ENCODE data around the gene MCTP1. TPM values are rescaled to one million over a fixed set of nuclear protein-coding genes. Genes with fewer than 3 reads are reported as not detected.

MCTP1 gene
- total RNA-seq, 1 experiment from 2014 or later = 5.6 TPM

GRCh38 chr5:95098012-95098411 is 186.9 kb downstream of the MCTP1 start:
- no peak for ATAC-seq
- CTCF ChIA-PET = no interaction called here

GRCh38 chr5:95093211-95093610 is 191.7 kb downstream of the MCTP1 start:
- ATAC-seq (peak; percentile 64), DNase-seq (ENCODE audit: low spot score) (no peak)
- H3K27ac Mint-ChIP-seq = no peak overlapping the region
- no peaks in the 10 kb centered on the region for H3K27me3 Mint-ChIP-seq (ENCODE audit: low read depth)
- ChIA-PET CTCF (no interaction called here), POLR2A (no interaction called here)
- no peak overlapping the region for H3K4me3 Mint-ChIP-seq
- H3K4me1 Mint-ChIP-seq = peaks cover 11% of the 10 kb centered on the region
- peaks cover 2% of the 10 kb centered on the region; the same call in 1 of the 2 replicates for H3K36me3 Mint-ChIP-seq
- H3K9me3 Mint-ChIP-seq = peaks cover 17% of the 10 kb centered on the region
- no peak for TF ChIP-seq JUN (CRISPR knock-in tag; IDR thresholded peaks at IDR 0.05)
- no peak for TF ChIP-seq ZNF317 (CRISPR knock-in tag; IDR thresholded peaks at IDR 0.05; ENCODE audit: borderline replicate concordance, low read depth)
- no peak for TF ChIP-seq CREB1 (CRISPR knock-in tag; IDR thresholded peaks at IDR 0.05)
- TF ChIP-seq, protein P1, sequence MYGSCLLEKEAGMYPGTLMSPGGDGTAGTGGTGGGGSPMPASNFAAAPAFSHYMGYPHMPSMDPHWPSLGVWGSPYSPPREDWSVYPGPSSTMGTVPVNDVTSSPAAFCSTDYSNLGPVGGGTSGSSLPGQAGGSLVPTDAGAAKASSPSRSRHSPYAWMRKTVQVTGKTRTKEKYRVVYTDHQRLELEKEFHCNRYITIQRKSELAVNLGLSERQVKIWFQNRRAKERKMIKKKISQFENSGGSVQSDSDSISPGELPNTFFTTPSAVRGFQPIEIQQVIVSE (CRISPR knock-in tag; IDR thresholded peaks at IDR 0.05; ENCODE audit: borderline replicate concordance) = no peak
- TF ChIP-seq ZBTB21 (CRISPR knock-in tag; IDR thresholded peaks at IDR 0.05; ENCODE audit: borderline replicate concordance) = no peak
- TF ChIP-seq, protein P2, sequence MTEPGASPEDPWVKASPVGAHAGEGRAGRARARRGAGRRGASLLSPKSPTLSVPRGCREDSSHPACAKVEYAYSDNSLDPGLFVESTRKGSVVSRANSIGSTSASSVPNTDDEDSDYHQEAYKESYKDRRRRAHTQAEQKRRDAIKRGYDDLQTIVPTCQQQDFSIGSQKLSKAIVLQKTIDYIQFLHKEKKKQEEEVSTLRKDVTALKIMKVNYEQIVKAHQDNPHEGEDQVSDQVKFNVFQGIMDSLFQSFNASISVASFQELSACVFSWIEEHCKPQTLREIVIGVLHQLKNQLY (CRISPR knock-in tag; IDR thresholded peaks at IDR 0.05) = no peak
- TF ChIP-seq MXD4 (CRISPR knock-in tag; IDR thresholded peaks at IDR 0.05; ENCODE audit: borderline replicate concordance) = no peak
- TF ChIP-seq GTF2I (CRISPR knock-in tag; conservative IDR thresholded peaks at IDR 0.05) = no peak
- TF ChIP-seq FOXJ3 (CRISPR knock-in tag; IDR thresholded peaks at IDR 0.05; ENCODE audit: borderline replicate concordance) = no peak
- no peak for TF ChIP-seq SMAD3 (CRISPR knock-in tag; IDR thresholded peaks at IDR 0.05; ENCODE audit: borderline replicate concordance)
- no peak for TF ChIP-seq ZNF121 (CRISPR knock-in tag; IDR thresholded peaks at IDR 0.05)
- TF ChIP-seq PREB (CRISPR knock-in tag; IDR thresholded peaks at IDR 0.05; ENCODE audit: borderline replicate concordance) = no peak
- TF ChIP-seq, protein P3, sequence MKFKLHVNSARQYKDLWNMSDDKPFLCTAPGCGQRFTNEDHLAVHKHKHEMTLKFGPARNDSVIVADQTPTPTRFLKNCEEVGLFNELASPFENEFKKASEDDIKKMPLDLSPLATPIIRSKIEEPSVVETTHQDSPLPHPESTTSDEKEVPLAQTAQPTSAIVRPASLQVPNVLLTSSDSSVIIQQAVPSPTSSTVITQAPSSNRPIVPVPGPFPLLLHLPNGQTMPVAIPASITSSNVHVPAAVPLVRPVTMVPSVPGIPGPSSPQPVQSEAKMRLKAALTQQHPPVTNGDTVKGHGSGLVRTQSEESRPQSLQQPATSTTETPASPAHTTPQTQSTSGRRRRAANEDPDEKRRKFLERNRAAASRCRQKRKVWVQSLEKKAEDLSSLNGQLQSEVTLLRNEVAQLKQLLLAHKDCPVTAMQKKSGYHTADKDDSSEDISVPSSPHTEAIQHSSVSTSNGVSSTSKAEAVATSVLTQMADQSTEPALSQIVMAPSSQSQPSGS (CRISPR knock-in tag; IDR thresholded peaks at IDR 0.05; ENCODE audit: borderline replicate concordance, low read depth) = no peak

More at GRCh38 chr5:95098012-95098411, 186.9 kb downstream of the MCTP1 start:
- Mint-ChIP-seq H3K27ac (no peak overlapping the region), H3K4me3 (no peak overlapping the region), H3K9me3 (no peaks in the 10 kb centered on the region), H3K36me3 (no peaks in the 10 kb centered on the region), H3K27me3 (ENCODE audit: low read depth) (no peaks in the 10 kb centered on the region), H3K4me1 (peaks cover 9% of the 10 kb centered on the region)
- POLR2A ChIA-PET = no interaction called here
- TF ChIP-seq SMAD3 (CRISPR knock-in tag; IDR thresholded peaks at IDR 0.05; ENCODE audit: borderline replicate concordance) (no peak), JUN (CRISPR knock-in tag; IDR thresholded peaks at IDR 0.05) (no peak), EMX1 (CRISPR knock-in tag; IDR thresholded peaks at IDR 0.05) (no peak), ZNF416 (CRISPR knock-in tag; IDR thresholded peaks at IDR 0.05) (no peak)
- TF ChIP-seq, protein P4, sequence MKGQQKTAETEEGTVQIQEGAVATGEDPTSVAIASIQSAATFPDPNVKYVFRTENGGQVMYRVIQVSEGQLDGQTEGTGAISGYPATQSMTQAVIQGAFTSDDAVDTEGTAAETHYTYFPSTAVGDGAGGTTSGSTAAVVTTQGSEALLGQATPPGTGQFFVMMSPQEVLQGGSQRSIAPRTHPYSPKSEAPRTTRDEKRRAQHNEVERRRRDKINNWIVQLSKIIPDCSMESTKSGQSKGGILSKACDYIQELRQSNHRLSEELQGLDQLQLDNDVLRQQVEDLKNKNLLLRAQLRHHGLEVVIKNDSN (CRISPR knock-in tag; IDR thresholded peaks at IDR 0.05) = no peak
- TF ChIP-seq, protein P5, sequence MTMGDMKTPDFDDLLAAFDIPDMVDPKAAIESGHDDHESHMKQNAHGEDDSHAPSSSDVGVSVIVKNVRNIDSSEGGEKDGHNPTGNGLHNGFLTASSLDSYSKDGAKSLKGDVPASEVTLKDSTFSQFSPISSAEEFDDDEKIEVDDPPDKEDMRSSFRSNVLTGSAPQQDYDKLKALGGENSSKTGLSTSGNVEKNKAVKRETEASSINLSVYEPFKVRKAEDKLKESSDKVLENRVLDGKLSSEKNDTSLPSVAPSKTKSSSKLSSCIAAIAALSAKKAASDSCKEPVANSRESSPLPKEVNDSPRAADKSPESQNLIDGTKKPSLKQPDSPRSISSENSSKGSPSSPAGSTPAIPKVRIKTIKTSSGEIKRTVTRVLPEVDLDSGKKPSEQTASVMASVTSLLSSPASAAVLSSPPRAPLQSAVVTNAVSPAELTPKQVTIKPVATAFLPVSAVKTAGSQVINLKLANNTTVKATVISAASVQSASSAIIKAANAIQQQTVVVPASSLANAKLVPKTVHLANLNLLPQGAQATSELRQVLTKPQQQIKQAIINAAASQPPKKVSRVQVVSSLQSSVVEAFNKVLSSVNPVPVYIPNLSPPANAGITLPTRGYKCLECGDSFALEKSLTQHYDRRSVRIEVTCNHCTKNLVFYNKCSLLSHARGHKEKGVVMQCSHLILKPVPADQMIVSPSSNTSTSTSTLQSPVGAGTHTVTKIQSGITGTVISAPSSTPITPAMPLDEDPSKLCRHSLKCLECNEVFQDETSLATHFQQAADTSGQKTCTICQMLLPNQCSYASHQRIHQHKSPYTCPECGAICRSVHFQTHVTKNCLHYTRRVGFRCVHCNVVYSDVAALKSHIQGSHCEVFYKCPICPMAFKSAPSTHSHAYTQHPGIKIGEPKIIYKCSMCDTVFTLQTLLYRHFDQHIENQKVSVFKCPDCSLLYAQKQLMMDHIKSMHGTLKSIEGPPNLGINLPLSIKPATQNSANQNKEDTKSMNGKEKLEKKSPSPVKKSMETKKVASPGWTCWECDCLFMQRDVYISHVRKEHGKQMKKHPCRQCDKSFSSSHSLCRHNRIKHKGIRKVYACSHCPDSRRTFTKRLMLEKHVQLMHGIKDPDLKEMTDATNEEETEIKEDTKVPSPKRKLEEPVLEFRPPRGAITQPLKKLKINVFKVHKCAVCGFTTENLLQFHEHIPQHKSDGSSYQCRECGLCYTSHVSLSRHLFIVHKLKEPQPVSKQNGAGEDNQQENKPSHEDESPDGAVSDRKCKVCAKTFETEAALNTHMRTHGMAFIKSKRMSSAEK (CRISPR knock-in tag; IDR thresholded peaks at IDR 0.05; ENCODE audit: borderline replicate concordance) = no peak
- TF ChIP-seq, protein P6, sequence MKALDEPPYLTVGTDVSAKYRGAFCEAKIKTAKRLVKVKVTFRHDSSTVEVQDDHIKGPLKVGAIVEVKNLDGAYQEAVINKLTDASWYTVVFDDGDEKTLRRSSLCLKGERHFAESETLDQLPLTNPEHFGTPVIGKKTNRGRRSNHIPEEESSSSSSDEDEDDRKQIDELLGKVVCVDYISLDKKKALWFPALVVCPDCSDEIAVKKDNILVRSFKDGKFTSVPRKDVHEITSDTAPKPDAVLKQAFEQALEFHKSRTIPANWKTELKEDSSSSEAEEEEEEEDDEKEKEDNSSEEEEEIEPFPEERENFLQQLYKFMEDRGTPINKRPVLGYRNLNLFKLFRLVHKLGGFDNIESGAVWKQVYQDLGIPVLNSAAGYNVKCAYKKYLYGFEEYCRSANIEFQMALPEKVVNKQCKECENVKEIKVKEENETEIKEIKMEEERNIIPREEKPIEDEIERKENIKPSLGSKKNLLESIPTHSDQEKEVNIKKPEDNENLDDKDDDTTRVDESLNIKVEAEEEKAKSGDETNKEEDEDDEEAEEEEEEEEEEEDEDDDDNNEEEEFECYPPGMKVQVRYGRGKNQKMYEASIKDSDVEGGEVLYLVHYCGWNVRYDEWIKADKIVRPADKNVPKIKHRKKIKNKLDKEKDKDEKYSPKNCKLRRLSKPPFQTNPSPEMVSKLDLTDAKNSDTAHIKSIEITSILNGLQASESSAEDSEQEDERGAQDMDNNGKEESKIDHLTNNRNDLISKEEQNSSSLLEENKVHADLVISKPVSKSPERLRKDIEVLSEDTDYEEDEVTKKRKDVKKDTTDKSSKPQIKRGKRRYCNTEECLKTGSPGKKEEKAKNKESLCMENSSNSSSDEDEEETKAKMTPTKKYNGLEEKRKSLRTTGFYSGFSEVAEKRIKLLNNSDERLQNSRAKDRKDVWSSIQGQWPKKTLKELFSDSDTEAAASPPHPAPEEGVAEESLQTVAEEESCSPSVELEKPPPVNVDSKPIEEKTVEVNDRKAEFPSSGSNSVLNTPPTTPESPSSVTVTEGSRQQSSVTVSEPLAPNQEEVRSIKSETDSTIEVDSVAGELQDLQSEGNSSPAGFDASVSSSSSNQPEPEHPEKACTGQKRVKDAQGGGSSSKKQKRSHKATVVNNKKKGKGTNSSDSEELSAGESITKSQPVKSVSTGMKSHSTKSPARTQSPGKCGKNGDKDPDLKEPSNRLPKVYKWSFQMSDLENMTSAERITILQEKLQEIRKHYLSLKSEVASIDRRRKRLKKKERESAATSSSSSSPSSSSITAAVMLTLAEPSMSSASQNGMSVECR (CRISPR knock-in tag; IDR thresholded peaks at IDR 0.05; ENCODE audit: borderline replicate concordance) = no peak
- DNase-seq (ENCODE audit: low spot score) = no peak

Measured in WTC11 (cell line).